Measurements from ENCODE around the gene DNAI4. TPM values are rescaled to one million over a fixed set of nuclear protein-coding genes. Genes with fewer than 3 reads are reported as not detected.
"Not testable (repeated sequence)": the region's sequence is repeated elsewhere in the genome, so short reads cannot be mapped to it uniquely, and the experiment has no call there.

Gene DNAI4
- polyA plus RNA-seq, 3 donors: 0.09 TPM; not detected in 2

- Mint-ChIP-seq H3K9me3 (peaks cover 0 to 6% (median 0%) of the 10 kb centered on the region in 7 donors), H3K27me3 (ENCODE audit: low read depth in 3 of 3) (no peaks in the 10 kb centered on the region), H3K36me3 (peaks cover 76 to 86% of the 10 kb centered on the region in 2 donors), H3K27ac (no peak overlapping the region), H3K4me1 (peaks cover 3% of the 10 kb centered on the region), H3K4me3 (no peak overlapping the region)
- Histone ChIP-seq H3K9ac (ENCODE audit: insufficient read depth, low read length, poor library complexity, severe bottlenecking) (no peak overlapping the region), H2AFZ (ENCODE audit: insufficient read depth, low read depth, low read length, poor library complexity, severe bottlenecking) (no peak overlapping the region), H3K27me3 (ENCODE audit: control insufficient read depth in 2 of 2, insufficient read depth in 2 of 2, low read length in 2 of 2) (no peaks in the 10 kb centered on the region), H3K4me1 (ENCODE audit: control insufficient read depth in 1 of 2, insufficient read depth in 2 of 2, low read length in 2 of 2) (no peaks in the 10 kb centered on the region), H3K4me2 (replicated peaks; ENCODE audit: extremely low read depth, low read length, poor library complexity, severe bottlenecking) (no peak overlapping the region), H3K79me2 (ENCODE audit: insufficient read depth, low read length) (peaks cover 11% of the 10 kb centered on the region), H3K27ac (ENCODE audit: low read depth in 1 of 2, low read length in 2 of 2) (no peak overlapping the region), H3K36me3 (replicated peaks in 1 of 2; ENCODE audit: control insufficient read depth in 1 of 2, insufficient read depth in 2 of 2, low read length in 2 of 2) (peaks cover 62 to 96% of the 10 kb centered on the region in 2 donors), H3K9me3 (replicated peaks in 1 of 2; ENCODE audit: control insufficient read depth in 1 of 2, insufficient read depth in 1 of 2, low read length in 2 of 2) (no peaks in the 10 kb centered on the region), H4K20me1 (ENCODE audit: insufficient read depth, low read length) (peaks cover 49% of the 10 kb centered on the region), H3K4me3 (replicated peaks in 1 of 3; ENCODE audit: low read depth in 2 of 3, low read length in 3 of 3) (no peak overlapping the region)
- TF ChIP-seq CTCF (IDR thresholded peaks at IDR 0.05): no peak
- intact Hi-C loops (cut with micrococcal nuclease): no loop called here
- no CpG with 5 or more reads among the region's 3 CpGs for WGBS (ENCODE audit: insufficient coverage)
- no peak for DNase-seq
Measured at GRCh38 chr1:66968574-66968973, 43.9 kb upstream of the DNAI4 start.

GRCh38 chr1:66966188-66966873, 41.7 kb upstream of the DNAI4 start:
- WGBS (ENCODE audit: insufficient coverage): no CpG with 5 or more reads among the region's 7 CpGs
- H3K36me3 Mint-ChIP-seq: peaks cover 86 to 97% of the 10 kb centered on the region in 2 donors
- H3K27ac Mint-ChIP-seq; H2AFZ ChIP-seq (ENCODE audit: insufficient read depth, low read depth, low read length, poor library complexity, severe bottlenecking); H3K4me1 Mint-ChIP-seq; H3K4me3 Mint-ChIP-seq; H3K27me3 ChIP-seq (ENCODE audit: control insufficient read depth in 2 of 2, insufficient read depth in 2 of 2, low read length in 2 of 2); H3K9ac ChIP-seq (ENCODE audit: insufficient read depth, low read length, poor library complexity, severe bottlenecking); H3K27me3 Mint-ChIP-seq (ENCODE audit: low read depth in 3 of 3); H3K4me3 ChIP-seq (replicated peaks in 1 of 3; ENCODE audit: low read depth in 2 of 3, low read length in 3 of 3); H3K4me2 ChIP-seq (replicated peaks; ENCODE audit: extremely low read depth, low read length, poor library complexity, severe bottlenecking); H3K4me1 ChIP-seq (ENCODE audit: control insufficient read depth in 1 of 2, insufficient read depth in 2 of 2, low read length in 2 of 2); H3K27ac ChIP-seq (ENCODE audit: low read depth in 1 of 2, low read length in 2 of 2); DNase-seq; H3K9me3 ChIP-seq (replicated peaks in 1 of 2; ENCODE audit: control insufficient read depth in 1 of 2, insufficient read depth in 1 of 2, low read length in 2 of 2); intact Hi-C loops (cut with micrococcal nuclease); H3K9me3 Mint-ChIP-seq: not testable (repeated sequence)
- peaks cover 72 to 99% of the 10 kb centered on the region in 2 donors for H3K36me3 ChIP-seq (replicated peaks in 1 of 2; ENCODE audit: control insufficient read depth in 1 of 2, insufficient read depth in 2 of 2, low read length in 2 of 2)
- H3K79me2 ChIP-seq (ENCODE audit: insufficient read depth, low read length): peaks cover 15% of the 10 kb centered on the region
- H4K20me1 ChIP-seq (ENCODE audit: insufficient read depth, low read length): peaks cover 53% of the 10 kb centered on the region
